Stimulated activated CD8-positive, alpha-beta memory T cell treated with anti-CD3 and anti-CD28 coated beads, Interleukin-12 subunit alpha, Interleukin-12 subunit beta, amount 100 ng/mL, for 4 hours (primary cell): ENCODE data around the gene NR2F1-AS1.
"Not testable (repeated sequence)": the region's sequence is repeated elsewhere in the genome, so short reads cannot be mapped to it uniquely, and the experiment has no call there.

Source experiments
- DNase-seq: peaks from one replicate; pipeline ENCODE4 v3.0.0-alpha.2; 2020; ENCODE audit warnings: low read depth

NR2F1-AS1 gene

DNA sequence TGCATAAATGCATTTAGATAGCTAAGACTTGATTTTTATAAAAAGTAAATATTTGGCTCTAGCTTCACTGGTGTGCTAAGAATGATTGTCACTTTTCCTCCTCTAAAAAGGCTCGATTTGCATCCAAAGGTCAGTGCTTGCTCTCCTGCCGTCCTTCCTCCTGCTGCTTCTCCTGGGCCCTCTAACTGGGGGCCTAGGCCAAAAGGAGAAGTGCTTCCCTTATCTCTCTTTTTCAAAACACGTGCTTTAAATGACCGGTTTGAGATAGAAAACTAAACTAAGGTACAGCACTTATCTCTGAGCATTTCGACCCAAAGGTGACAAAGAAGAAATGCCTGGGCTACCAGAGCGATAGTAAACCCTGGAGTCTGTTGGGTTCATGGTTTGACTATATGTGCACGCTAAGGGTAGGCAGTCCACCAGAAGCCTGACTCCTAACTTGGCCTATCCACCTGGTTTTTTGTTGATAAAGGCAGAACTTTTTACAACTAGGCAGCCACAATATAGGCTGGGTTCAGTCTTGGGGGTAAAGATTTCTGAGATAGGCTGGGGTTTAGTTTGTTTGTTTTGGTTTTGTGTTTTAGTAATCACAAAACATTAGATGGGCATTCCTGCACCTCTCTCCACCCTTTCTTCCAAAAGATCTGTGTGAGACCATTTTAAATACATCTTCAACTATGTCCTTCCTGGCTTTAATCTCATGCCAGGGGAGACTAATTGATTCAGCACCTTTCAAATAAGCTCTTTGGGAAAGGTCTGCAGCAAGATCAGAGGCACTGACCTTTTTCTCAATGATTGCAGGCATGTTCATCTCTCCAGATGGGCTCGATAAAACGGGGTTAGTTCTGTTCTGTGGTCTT lies 3.8 kb downstream of the NR2F1-AS1 start:
- DNase-seq = no peak

GRCh38 chr5:93575461-93576414 lies 5.3 kb downstream of the NR2F1-AS1 start:
- no peak for DNase-seq

DNA sequence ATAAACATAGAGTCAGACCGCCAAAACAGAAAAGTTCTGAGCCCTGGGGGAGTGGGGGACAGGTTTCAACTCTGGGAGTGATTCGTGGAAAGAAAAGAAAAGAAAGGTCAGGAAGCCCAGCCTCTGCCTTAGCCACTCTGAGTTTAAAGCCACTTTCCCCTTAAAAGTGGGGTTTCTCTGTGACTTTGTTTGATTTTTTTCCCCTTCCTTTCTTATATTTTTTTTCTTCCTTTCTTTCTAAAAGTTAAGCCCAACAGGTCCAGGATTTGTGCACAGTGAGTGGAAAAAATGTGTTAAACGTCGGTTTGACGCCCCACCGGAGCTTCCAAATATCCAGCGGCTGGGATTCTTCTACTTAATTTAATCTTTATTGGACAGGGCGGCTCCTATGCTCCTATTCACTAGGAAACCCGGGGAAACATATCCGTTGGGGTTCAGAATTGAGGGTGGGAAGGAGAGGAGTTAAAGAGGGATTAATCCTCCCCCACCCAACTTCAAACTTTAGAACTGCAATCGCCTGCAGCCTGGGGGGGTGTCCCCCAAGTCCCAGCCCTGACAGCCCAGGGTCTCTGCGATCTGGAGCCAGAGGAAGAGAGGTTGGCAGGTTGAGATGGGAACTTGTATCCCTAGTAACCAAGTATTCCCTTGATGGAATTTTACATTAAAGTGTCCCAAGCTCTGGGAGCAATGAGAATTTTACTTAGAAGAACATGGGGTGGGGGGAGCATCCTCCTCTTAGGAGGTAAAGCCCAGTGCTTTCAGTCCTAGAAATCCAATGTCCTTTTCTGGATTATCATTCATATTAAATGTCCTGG lies 6.3 kb downstream of the NR2F1-AS1 start:
- no peak for DNase-seq

GRCh38 chr5:93573354-93574351 lies 7.4 kb downstream of the NR2F1-AS1 start:
- no peak for DNase-seq

DNA sequence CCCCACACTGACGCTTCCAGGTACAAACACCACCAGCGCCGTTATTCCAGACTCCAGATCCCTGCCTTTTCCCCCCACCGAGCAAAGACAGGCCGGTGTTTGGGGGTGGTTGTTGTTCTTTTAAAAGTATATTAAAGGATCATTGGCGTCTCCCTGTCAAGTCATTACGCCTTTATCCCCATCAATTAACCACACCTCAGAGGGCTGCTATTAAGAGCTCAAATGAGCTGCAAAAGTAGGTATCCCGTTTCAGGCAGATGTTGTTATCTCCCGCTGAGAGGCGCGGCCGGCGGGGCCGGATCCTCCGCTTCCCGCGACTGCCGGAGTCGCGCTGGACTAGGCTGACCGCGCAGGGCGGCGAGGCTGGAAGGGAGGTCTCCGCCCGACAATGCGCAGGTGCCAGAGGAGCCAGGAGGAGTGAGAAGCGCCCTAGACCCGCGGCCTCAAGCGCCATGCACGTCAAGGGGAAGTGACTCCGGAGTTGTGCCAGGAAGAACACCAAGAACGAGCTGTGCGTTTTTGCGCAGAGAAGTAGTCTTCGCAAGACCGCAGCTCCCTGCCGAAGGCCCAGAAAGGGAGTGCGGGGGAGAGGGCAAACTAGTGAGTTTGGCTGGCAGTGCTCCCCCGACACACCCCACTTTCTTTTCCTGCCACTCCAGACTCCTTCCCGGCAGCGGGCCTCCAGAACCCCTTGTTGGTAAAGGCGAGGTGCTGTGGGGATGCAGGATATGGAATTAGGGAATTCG lies 8.2 kb downstream of the NR2F1-AS1 start:
- no peak for DNase-seq

DNA sequence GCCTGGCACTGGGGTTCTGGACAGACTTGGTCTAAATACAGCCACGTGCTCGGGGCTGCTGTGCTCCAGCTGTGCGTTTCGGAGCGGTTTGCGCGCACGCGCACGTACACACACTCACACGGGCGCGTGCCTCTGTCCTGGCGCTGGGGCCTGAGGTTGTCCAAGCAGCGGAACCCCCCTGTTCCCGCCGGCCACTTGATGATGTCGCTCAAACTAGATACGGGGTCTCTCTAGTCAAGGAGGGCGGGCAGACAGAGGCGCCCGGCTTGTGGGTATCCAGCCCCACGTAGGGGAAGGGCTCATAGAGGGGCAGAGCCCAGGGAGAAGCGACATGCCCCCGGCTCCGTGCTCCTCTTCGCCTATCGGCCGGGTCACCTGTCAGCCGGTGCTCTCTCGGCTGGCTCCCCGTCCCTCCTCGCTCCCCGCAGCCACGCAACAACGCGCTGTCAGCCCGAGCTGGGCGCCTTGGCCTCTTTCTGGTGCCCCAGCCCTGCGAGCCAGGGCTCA lies 8.9 kb downstream of the NR2F1-AS1 start:
- DNase-seq = no peak

GRCh38 chr5:93571114-93571949 lies 9.7 kb downstream of the NR2F1-AS1 start:
- no peak for DNase-seq

GRCh38 chr5:93570294-93571113 lies 10.5 kb downstream of the NR2F1-AS1 start:
- DNase-seq = no peak

DNA sequence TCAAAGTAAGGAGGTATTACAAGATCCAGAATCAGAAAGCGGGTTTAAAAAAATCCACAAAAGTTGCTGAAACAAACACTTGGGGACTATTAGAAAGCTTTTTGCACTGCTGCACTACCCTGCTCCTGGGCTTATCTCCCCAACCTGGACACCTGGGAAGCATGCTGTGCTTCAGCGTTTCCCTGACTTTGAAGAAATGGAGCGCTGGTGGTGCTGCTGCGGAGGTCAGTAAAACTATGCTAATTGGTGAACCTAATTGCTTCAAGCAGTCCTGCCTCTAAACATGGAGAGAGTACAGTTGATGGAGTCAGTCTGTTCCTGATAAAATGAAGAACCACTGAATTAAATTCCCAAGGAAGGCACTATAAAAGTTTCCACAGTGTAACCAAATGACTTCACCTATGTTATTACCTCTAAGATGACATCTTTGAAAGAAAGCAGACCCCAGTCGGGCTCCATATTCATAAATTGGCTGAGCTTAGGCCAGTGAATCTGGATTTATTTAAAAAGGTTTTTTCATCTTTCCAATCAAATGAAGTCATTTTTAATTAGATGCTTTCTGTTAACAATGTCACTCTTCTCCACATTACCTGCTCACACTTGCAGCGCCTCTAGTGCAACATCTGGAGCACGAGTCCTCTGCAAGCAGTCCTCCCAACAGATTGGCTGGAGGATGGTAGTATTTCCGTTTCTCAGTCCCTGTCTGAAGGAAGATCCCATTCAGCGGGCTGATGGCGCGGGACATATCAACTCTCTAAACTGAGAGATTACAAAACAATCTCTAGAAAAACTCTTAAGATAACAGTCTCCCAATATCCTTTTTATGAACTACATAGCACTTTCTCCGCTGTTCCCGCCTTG lies 11.5 kb downstream of the NR2F1-AS1 start:
- DNase-seq = no peak

- DNase-seq = no peak
Measured at GRCh38 chr5:93567424-93567823, 13.6 kb downstream of the NR2F1-AS1 start.

- no peak for DNase-seq
Measured at GRCh38 chr5:93566091-93566490, 14.9 kb downstream of the NR2F1-AS1 start.

- DNase-seq = no peak
Measured at GRCh38 chr5:93557021-93557604, 23.9 kb downstream of the NR2F1-AS1 start.

GRCh38 chr5:93549594-93549993 lies 31.4 kb downstream of the NR2F1-AS1 start:
- DNase-seq = not testable (repeated sequence)

GRCh38 chr5:93545872-93546271 lies 35.1 kb downstream of the NR2F1-AS1 start:
- no peak for DNase-seq

DNA sequence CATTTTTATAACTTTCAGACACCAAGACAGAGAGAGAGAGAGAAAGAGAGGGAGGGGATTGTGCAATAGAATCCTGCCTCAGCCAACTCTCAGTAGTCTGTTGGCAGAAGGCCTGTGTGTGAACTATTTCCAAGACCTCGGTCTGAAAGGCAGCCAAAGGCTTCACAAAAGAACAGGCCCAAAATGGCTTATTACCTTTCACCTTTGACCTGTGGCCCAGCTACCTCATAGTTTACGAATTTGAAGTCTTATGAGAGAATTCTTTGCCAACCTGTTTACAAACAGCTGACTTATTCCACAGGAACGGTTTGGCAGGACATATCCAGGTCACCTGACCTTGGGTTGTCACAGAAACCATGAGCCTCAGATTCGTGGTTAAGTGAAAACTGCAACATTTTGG lies 48.6 kb downstream of the NR2F1-AS1 start:
- no peak for DNase-seq

DNA sequence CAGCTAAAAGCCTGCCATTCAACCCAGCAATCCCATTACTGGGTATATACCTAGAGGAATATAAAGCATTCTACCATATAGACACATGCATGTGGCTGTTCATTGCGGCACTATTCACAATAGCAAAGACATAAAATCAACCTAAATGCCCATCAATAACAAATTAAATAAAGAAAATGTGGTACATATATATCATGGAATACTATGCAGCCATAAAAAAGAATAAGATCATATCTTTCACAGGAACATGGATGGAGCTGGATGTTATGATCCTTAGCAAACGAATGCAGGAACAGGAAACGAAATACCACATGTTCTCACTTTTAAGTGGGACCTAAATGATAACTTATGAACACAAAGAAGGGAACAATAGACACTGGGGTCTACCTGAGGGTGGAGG lies 59.2 kb downstream of the NR2F1-AS1 start:
- not testable (repeated sequence) for DNase-seq

DNA sequence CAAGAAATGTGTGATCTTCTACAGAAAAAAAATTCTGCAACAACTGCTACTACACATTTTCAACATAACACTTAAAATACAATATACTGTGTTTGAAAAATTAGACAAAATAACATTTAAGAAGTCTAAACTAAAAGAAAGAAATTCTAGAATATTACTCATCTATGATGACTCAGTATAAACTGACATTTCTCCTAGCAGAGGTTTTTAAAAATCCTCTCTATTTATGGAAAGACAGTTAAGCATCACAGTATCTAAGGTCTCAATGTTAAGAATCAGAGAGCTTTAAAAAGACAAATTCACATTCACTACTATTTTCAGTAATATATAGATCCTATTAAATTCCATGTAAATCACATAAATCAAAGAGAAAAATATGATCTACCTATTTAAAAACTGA lies 61.3 kb downstream of the NR2F1-AS1 start:
- DNase-seq = no peak
